ENCODE data around the gene BHLHE41. TPM values are rescaled to one million over a fixed set of nuclear protein-coding genes. Genes with fewer than 3 reads are reported as not detected.

Gene BHLHE41
- total and polyA plus RNA-seq, 2 donors from 2014 or later: 2.2 to 34.3 TPM

- Histone ChIP-seq H3K9ac (ENCODE audit: low read length in 3 of 3) (no peak overlapping the region), H3K27ac (ENCODE audit: low read depth in 2 of 2, low read length in 2 of 2) (no peak overlapping the region), H3K27me3 (ENCODE audit: control insufficient read depth, insufficient read depth, low read length) (no peaks in the 10 kb centered on the region), H3K4me3 (ENCODE audit: low read length in 3 of 3) (no peak overlapping the region), H3K36me3 (ENCODE audit: control insufficient read depth in 2 of 3, insufficient read depth in 3 of 3, low read length in 3 of 3) (no peaks in the 10 kb centered on the region), H3K9me3 (ENCODE audit: control insufficient read depth in 2 of 3, insufficient read depth in 1 of 3, low read length in 3 of 3) (no peaks in the 10 kb centered on the region), H3K4me1 (ENCODE audit: control insufficient read depth in 2 of 3, insufficient read depth in 2 of 3, low read depth in 1 of 3, low read length in 3 of 3) (no peaks in the 10 kb centered on the region)
- TF ChIP-seq, protein P1, sequence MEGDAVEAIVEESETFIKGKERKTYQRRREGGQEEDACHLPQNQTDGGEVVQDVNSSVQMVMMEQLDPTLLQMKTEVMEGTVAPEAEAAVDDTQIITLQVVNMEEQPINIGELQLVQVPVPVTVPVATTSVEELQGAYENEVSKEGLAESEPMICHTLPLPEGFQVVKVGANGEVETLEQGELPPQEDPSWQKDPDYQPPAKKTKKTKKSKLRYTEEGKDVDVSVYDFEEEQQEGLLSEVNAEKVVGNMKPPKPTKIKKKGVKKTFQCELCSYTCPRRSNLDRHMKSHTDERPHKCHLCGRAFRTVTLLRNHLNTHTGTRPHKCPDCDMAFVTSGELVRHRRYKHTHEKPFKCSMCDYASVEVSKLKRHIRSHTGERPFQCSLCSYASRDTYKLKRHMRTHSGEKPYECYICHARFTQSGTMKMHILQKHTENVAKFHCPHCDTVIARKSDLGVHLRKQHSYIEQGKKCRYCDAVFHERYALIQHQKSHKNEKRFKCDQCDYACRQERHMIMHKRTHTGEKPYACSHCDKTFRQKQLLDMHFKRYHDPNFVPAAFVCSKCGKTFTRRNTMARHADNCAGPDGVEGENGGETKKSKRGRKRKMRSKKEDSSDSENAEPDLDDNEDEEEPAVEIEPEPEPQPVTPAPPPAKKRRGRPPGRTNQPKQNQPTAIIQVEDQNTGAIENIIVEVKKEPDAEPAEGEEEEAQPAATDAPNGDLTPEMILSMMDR (IDR thresholded peaks at IDR 0.05; ENCODE audit: borderline replicate concordance, extremely low read depth, insufficient read depth): peak; percentile 95
- FAIRE-seq (peak; percentile 96), DNase-seq (peak; percentile 73 to 88 (median 78))
- intact Hi-C loops (cut with DNase I): no loop called here
These were observed 27.6 kb downstream of the BHLHE41 start for GRCh38 chr12:26097046-26097878.

GRCh38 chr12:26096036-26096435, 28.8 kb downstream of the BHLHE41 start:
- DNase-seq (no peak), FAIRE-seq (no peak)
- TF ChIP-seq, protein P1 (IDR thresholded peaks at IDR 0.05; ENCODE audit: borderline replicate concordance, extremely low read depth, insufficient read depth): no peak
- intact Hi-C loops (cut with DNase I): no loop called here
- H3K4me1 ChIP-seq (ENCODE audit: control insufficient read depth in 2 of 3, insufficient read depth in 2 of 3, low read depth in 1 of 3, low read length in 3 of 3): no peaks in the 10 kb centered on the region
- H3K27me3 ChIP-seq (ENCODE audit: control insufficient read depth, insufficient read depth, low read length): no peaks in the 10 kb centered on the region
- no peak overlapping the region for H3K27ac ChIP-seq (ENCODE audit: low read depth in 2 of 2, low read length in 2 of 2)
- no peaks in the 10 kb centered on the region for H3K36me3 ChIP-seq (ENCODE audit: control insufficient read depth in 2 of 3, insufficient read depth in 3 of 3, low read length in 3 of 3)
- no peaks in the 10 kb centered on the region for H3K9me3 ChIP-seq (ENCODE audit: control insufficient read depth in 2 of 3, insufficient read depth in 1 of 3, low read length in 3 of 3)
- no peak overlapping the region for H3K9ac ChIP-seq (ENCODE audit: low read length in 3 of 3)
- H3K4me3 ChIP-seq (ENCODE audit: low read length in 3 of 3): no peak overlapping the region

- no peak overlapping the region for H3K27ac ChIP-seq (ENCODE audit: low read depth in 2 of 2, low read length in 2 of 2)
- H3K27me3 ChIP-seq (ENCODE audit: control insufficient read depth, insufficient read depth, low read length): no peaks in the 10 kb centered on the region
- H3K9me3 ChIP-seq (ENCODE audit: control insufficient read depth in 2 of 3, insufficient read depth in 1 of 3, low read length in 3 of 3): no peaks in the 10 kb centered on the region
- no peak overlapping the region for H3K4me3 ChIP-seq (ENCODE audit: low read length in 3 of 3)
- DNase-seq (no peak), FAIRE-seq (no peak)
- TF ChIP-seq, protein P1 (IDR thresholded peaks at IDR 0.05; ENCODE audit: borderline replicate concordance, extremely low read depth, insufficient read depth): no peak
- no peaks in the 10 kb centered on the region for H3K36me3 ChIP-seq (ENCODE audit: control insufficient read depth in 2 of 3, insufficient read depth in 3 of 3, low read length in 3 of 3)
- H3K9ac ChIP-seq (ENCODE audit: low read length in 3 of 3): no peak overlapping the region
- H3K4me1 ChIP-seq (ENCODE audit: control insufficient read depth in 2 of 3, insufficient read depth in 2 of 3, low read depth in 1 of 3, low read length in 3 of 3): no peaks in the 10 kb centered on the region
- intact Hi-C loops (cut with DNase I): no loop called here
These were observed 29.7 kb downstream of the BHLHE41 start for GRCh38 chr12:26095186-26095585.

Data from kidney (tissue), 14 donors.